CD14-positive monocyte (primary cell): ENCODE measurements around the gene SFN. TPM values are rescaled to one million over a fixed set of nuclear protein-coding genes. Genes with fewer than 3 reads are reported as not detected.

Source experiments
- DNase-seq, 3 donors: peaks; one replicate each; pipeline ENCODE4 v3.0.0-alpha.2; 2011 to 2022
- H2AFZ ChIP-seq: 2 replicates; pipeline ENCODE4 v1.6.0; 2012; ENCODE audit warnings: mild to moderate bottlenecking, low read depth, low read length, inconsistent platforms; ENCODE audit not compliant: insufficient read depth, poor library complexity, severe bottlenecking
- H3K27ac ChIP-seq, 2 donors: 1 replicate in 1 of 2; 2 replicates in 1 of 2; pipeline ENCODE4 v1.5.1; 2012 to 2013; ENCODE audit warnings: low read length in 2 of 2, control low read depth in 1 of 2, inconsistent platforms in 1 of 2, low read depth in 1 of 2, mild to moderate bottlenecking in 1 of 2
- H3K27me3 ChIP-seq, 2 donors: one replicate each; pipeline versions ENCODE4 v1.6.0 to v1.6.1; 2011 to 2013; ENCODE audit warnings: low read length in 2 of 2; ENCODE audit not compliant: control insufficient read depth in 2 of 2, insufficient read depth in 2 of 2
- H3K36me3 ChIP-seq, 2 donors: replicated peaks in 1 of 2; 1 replicate in 1 of 2; 2 replicates in 1 of 2; pipeline versions ENCODE4 v1.5.1 to v1.6.1; 2012 to 2013; ENCODE audit warnings: low read length in 2 of 2, control low read depth in 1 of 2, inconsistent platforms in 1 of 2, mild to moderate bottlenecking in 1 of 2; ENCODE audit not compliant: insufficient read depth in 2 of 2, control insufficient read depth in 1 of 2
- H3K4me1 ChIP-seq, 2 donors: 1 replicate in 1 of 2; 2 replicates in 1 of 2; pipeline versions ENCODE4 v1.5.1 to v1.6.1; 2012 to 2013; ENCODE audit warnings: low read length in 2 of 2, control low read depth in 1 of 2, inconsistent platforms in 1 of 2, mild to moderate bottlenecking in 1 of 2, moderate library complexity in 1 of 2; ENCODE audit not compliant: insufficient read depth in 2 of 2, control insufficient read depth in 1 of 2
- H3K4me2 ChIP-seq: replicated peaks from 2 replicates; pipeline ENCODE3; 2012; ENCODE audit warnings: low read length, moderate library complexity, mild to moderate bottlenecking; ENCODE audit not compliant: poor library complexity, severe bottlenecking; ENCODE audit errors: extremely low read depth
- H3K4me3 ChIP-seq, 3 experiments: fragments of 200-600 bp in 1 of 3; sonication (generic) in 1 of 3; replicated peaks in 1 of 3; 1 replicate in 2 of 3; 2 replicates in 1 of 3; pipeline ENCODE4 v1.5.1; 2011 to 2013; ENCODE audit warnings: low read length in 3 of 3, mild to moderate bottlenecking in 3 of 3, control low read depth in 2 of 3, low read depth in 2 of 3, inconsistent platforms in 1 of 3, moderate library complexity in 1 of 3
- H3K79me2 ChIP-seq: 2 replicates; pipeline ENCODE4 v1.6.0; 2012; ENCODE audit warnings: mild to moderate bottlenecking, control low read depth, inconsistent platforms, low read length, moderate library complexity; ENCODE audit not compliant: insufficient read depth
- H3K9ac ChIP-seq: 2 replicates; pipeline ENCODE4 v1.6.0; 2017; ENCODE audit warnings: low read length, mild to moderate bottlenecking; ENCODE audit not compliant: insufficient read depth, poor library complexity, severe bottlenecking
- H3K9me3 ChIP-seq, 2 donors: replicated peaks in 1 of 2; 1 replicate in 1 of 2; 2 replicates in 1 of 2; pipeline versions ENCODE4 v1.5.1 to v1.6.1; 2012 to 2013; ENCODE audit warnings: low read length in 2 of 2, control low read depth in 1 of 2; ENCODE audit not compliant: control insufficient read depth in 1 of 2, insufficient read depth in 1 of 2
- H4K20me1 ChIP-seq: 2 replicates; pipeline ENCODE4 v1.6.0; 2012; ENCODE audit warnings: mild to moderate bottlenecking, low read length, control low read depth, moderate library complexity; ENCODE audit not compliant: insufficient read depth
- H3K27ac Mint-ChIP-seq, 7 donors: one replicate each; pipeline ENCODE4 v1.8.0; 2020; ENCODE audit warnings: mild to moderate bottlenecking in 7 of 7, mixed read lengths in 7 of 7, moderate library complexity in 6 of 7, inconsistent platforms in 2 of 7
- H3K27me3 Mint-ChIP-seq, 3 donors: one replicate each; pipeline ENCODE4 v1.8.0; 2021 to 2022; ENCODE audit warnings: low read depth in 3 of 3, mild to moderate bottlenecking in 3 of 3, mixed read lengths in 3 of 3, moderate library complexity in 3 of 3, inconsistent platforms in 1 of 3
- H3K36me3 Mint-ChIP-seq, 2 donors: one replicate each; pipeline ENCODE4 v1.8.0; 2020; ENCODE audit warnings: mixed read lengths in 2 of 2, inconsistent platforms in 1 of 2, mild to moderate bottlenecking in 1 of 2
- H3K4me1 Mint-ChIP-seq: one replicate; pipeline ENCODE4 v1.8.0; 2020; ENCODE audit warnings: mild to moderate bottlenecking, mixed read lengths
- H3K4me3 Mint-ChIP-seq, 2 donors: one replicate each; pipeline ENCODE4 v1.8.0; 2020; ENCODE audit warnings: mild to moderate bottlenecking in 2 of 2, mixed read lengths in 2 of 2, moderate library complexity in 1 of 2
- H3K9me3 Mint-ChIP-seq, 7 donors: one replicate each; pipeline ENCODE4 v1.8.0; 2020 to 2022; ENCODE audit warnings: mixed read lengths in 7 of 7, mild to moderate bottlenecking in 6 of 7, moderate library complexity in 6 of 7, inconsistent platforms in 2 of 7
- CTCF ChIP-seq: fragments of 200-600 bp; IDR thresholded peaks from one replicate; pipeline ENCODE4 v1.8.0; 2022; ENCODE audit warnings: antibody characterized with exemption, mild to moderate bottlenecking
- WGBS: methylation state at CpG from one replicate; pipeline ENCODE4 v1.1.5; 2013; ENCODE audit warnings: missing lambda C conversion rate; ENCODE audit not compliant: insufficient coverage; 5-methylcytosine and 5-hydroxymethylcytosine counted together
- intact Hi-C, 2 donors: fragments of 100-400 bp; cut with micrococcal nuclease; formaldehyde crosslinking; loops; one replicate each; pipeline versions ENCODE4 v1.15.0 to v1.15.1; 2023
- polyA plus RNA-seq, 3 donors: library from polyadenylated mRNA; depleted of rRNA in 1 of 3; unstranded in 2 of 3; stranded (reverse) in 1 of 3; fragments of 300-500 nt in 2 of 3; fragments of >200 nt in 1 of 3; fragmentation: Illumina TruSeq in 2 of 3; gene quantifications; 1 replicate in 2 of 3; 2 replicates in 1 of 3; pipeline ENCODE4 v1.2.3, GENCODE V29; 2012 to 2021

Gene SFN
- polyA plus RNA-seq, 3 donors, result 0.36 TPM; not detected in 2

- Histone ChIP-seq H2AFZ (no peak overlapping the region), H3K4me2 (no peak overlapping the region), H3K79me2 (peaks cover 14% of the 10 kb centered on the region), H3K4me1 (peaks cover 31 to 46% of the 10 kb centered on the region in 2 donors), H3K27ac (no peak overlapping the region), H4K20me1 (peaks cover 7% of the 10 kb centered on the region), H3K4me3 (no peak overlapping the region), H3K36me3 (no peaks in the 10 kb centered on the region), H3K27me3 (no peaks in the 10 kb centered on the region), H3K9me3 (no peaks in the 10 kb centered on the region), H3K9ac (no peak overlapping the region)
- Mint-ChIP-seq H3K36me3 (no peaks in the 10 kb centered on the region), H3K27ac (no peak overlapping the region), H3K9me3 (peaks cover 0 to 2% (median 0%) of the 10 kb centered on the region in 7 donors), H3K4me1 (peaks cover 42% of the 10 kb centered on the region), H3K4me3 (no peak overlapping the region), H3K27me3 (peaks cover 2 to 7% (median 5%) of the 10 kb centered on the region in 3 donors)
- WGBS, result 100% methylated on average over 1 of the region's 4 CpGs
- DNase-seq, result no peak
- no peak for TF ChIP-seq CTCF
- intact Hi-C loops, result no loop called here
Observed at GRCh38 chr1:26822737-26823395, 40.1 kb upstream of the SFN start.

GRCh38 chr1:26824731-26825130 lies 38.2 kb upstream of the SFN start:
- H3K27ac ChIP-seq, result no peak overlapping the region
- H3K36me3 ChIP-seq, result no peaks in the 10 kb centered on the region
- peaks cover 3 to 8% of the 10 kb centered on the region in 2 donors for H3K36me3 Mint-ChIP-seq
- H3K9me3 Mint-ChIP-seq, result peaks cover 0 to 2% (median 0%) of the 10 kb centered on the region in 7 donors
- intact Hi-C loops, result loop anchor here in 1 of 2 donors (5.0 kb wide), 1 partner anchor 38 kb away; the partner anchor contains the start of gene SFN
- no peaks in the 10 kb centered on the region for H3K27me3 ChIP-seq
- DNase-seq, result no peak
- peaks cover 49 to 64% of the 10 kb centered on the region in 2 donors for H3K4me1 ChIP-seq
- no peak overlapping the region for H3K4me2 ChIP-seq
- 93% methylated on average over 3 of the region's 3 CpGs for WGBS
- no peaks in the 10 kb centered on the region for H3K9me3 ChIP-seq
- no peak for TF ChIP-seq CTCF
- no peak overlapping the region for H3K4me3 Mint-ChIP-seq
- H3K79me2 ChIP-seq, result peaks cover 20% of the 10 kb centered on the region
- peaks cover 61% of the 10 kb centered on the region for H3K4me1 Mint-ChIP-seq
- H3K27ac Mint-ChIP-seq, result no peak overlapping the region
- H4K20me1 ChIP-seq, result peaks cover 23% of the 10 kb centered on the region
- no peak overlapping the region for H2AFZ ChIP-seq
- no peak overlapping the region for H3K4me3 ChIP-seq
- no peak overlapping the region for H3K9ac ChIP-seq
- H3K27me3 Mint-ChIP-seq, result peaks cover under 1 to 5% (median 3%) of the 10 kb centered on the region in 3 donors
